ENCODE results near the gene RPS21.

Gene RPS21

GRCh38 chr20:62381842-62382241 is 5.1 kb upstream of the RPS21 start:
- no peak for DNase-seq

DNA sequence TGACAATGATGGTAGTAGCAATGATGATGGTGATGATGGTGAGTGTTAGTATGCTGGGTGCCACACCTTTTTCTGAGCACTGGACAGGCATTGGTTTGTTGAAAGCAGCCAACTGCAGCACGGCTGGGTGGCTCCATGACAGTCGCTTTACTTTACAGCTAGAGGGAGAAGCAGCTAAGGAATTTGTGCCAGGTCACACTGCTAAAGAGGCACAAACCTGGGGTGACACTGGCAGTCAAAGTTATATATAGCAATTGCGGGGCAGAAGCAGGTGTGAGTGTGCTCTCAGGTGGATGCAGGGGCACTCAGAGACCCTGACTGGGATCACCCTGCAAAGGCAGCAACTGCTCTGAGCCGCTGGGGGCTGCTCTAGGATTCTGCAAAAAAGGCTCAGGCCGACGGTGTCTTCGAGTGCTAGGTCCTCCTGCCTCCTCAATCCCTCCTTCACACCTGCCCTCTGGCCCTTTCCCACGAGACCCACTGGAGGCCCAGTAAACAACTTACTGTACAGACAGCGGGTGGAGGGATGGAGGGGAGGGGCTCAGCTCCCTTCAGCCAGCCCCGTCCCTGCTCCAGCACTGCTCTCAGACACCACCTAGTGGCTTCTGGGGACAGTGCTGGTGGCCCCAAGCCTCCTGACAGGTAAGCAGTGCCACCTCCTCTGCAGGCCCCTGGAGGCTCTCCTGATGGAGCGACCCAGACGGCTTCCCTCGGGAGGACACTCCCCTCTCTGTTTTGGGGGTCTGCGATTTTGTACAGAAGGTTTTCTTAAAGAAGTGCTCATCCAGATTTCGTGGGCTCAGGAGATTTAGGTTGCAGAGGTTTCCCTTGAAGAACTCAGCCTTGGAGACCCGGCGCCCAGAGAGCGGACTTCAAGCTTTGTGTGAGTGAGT is 4.4 kb upstream of the RPS21 start:
- DNase-seq = peak; percentile 60

- no peak for DNase-seq
Observed at GRCh38 chr20:62387219-62387913, 463 bp downstream of the RPS21 start.

- DNase-seq = no peak
Observed at GRCh38 chr20:62387933-62388635, 1.2 kb downstream of the RPS21 start.

- DNase-seq = no peak
Observed at GRCh38 chr20:62388839-62389600, 2.1 kb downstream of the RPS21 start.

- DNase-seq = no peak
Observed at GRCh38 chr20:62389601-62390087, 2.7 kb downstream of the RPS21 start.

- no peak for DNase-seq
Observed at GRCh38 chr20:62390317-62391164, 3.6 kb downstream of the RPS21 start.

DNA sequence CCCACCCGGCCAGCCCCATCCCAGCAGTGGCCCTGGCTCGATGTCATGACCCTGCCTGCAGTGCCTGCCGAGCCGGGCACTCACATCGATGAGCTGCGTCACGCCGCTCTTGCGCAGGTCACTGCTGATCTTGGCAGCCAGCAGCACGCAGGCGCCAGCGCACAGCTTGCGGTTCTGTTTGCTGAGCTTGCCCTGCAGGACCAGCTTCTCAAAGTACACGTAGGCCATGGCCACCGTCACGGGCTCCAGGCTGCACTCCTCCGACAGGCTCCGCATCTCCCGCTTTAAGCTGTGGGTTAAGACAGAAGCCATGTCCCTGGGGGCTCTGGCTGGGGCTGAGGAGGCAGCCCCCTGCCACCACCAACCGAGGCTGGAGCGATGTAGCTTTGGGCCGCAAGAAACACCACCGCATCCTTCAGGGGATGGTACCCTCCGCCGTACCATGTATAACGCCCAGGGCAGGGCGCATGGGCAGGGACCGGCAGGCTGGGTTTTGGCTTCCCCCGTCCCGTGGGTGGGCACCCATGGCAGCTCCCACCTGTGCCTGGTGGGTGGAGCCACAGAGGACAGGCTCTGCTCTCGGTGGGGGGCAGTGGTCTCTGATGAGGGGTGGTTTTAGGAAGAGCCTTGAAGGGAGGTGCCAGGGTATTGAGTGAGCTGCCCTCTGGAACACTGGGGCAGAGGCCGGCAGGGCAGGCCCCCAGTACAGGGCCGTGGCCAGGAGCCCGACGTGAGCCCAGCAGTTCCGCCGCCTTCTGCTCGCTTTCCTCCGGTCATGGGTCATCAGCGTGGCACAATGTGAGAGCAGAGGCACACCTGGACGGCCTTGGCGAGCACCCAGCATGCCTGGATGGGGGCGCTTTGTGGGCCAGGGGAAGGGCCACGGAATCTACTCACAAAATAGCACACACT is 4.5 kb downstream of the RPS21 start:
- DNase-seq = no peak

DNA sequence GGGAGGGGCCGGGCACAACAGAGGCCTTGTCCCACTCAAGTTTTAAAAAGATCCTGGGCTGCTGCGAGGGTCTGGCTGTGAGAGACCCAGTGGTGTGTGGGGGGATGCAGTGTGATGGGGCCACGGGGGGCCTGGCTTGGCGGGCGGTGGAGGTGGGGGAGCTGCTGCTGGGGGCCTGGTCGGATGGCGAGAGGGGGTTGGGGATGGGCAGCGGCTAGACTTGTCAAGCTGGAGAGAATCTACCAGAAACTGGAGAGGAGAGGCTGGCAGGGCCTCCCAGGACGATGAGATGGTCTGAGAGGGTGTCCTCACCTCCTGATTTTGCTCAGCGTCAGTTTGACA is 5.1 kb downstream of the RPS21 start:
- no peak for DNase-seq

- no peak for DNase-seq
Observed at GRCh38 chr20:62392621-62393334, 5.9 kb downstream of the RPS21 start.

DNA sequence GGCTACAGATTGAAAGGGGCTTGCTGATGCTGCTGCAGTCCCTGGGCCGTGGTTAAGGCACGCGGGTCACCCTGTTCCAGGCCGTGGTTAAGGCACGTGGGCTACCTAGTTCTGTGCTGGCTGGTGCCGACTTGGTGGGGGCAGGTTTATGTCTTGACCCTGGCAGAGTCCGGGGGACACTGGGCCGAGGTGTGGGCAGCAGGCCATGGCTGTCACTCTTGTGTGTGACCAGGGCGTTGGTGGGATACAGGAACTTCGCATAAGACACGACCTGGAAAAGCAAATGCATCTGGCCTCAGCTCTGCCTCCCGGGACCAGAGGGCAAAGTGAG is 6.4 kb downstream of the RPS21 start:
- no peak for DNase-seq

GRCh38 chr20:62393830-62394229 is 6.9 kb downstream of the RPS21 start:
- DNase-seq = no peak

- no peak for DNase-seq
Observed at GRCh38 chr20:62394248-62395245, 7.6 kb downstream of the RPS21 start.

- DNase-seq = no peak
Observed at GRCh38 chr20:62395311-62396242, 8.7 kb downstream of the RPS21 start.

DNA sequence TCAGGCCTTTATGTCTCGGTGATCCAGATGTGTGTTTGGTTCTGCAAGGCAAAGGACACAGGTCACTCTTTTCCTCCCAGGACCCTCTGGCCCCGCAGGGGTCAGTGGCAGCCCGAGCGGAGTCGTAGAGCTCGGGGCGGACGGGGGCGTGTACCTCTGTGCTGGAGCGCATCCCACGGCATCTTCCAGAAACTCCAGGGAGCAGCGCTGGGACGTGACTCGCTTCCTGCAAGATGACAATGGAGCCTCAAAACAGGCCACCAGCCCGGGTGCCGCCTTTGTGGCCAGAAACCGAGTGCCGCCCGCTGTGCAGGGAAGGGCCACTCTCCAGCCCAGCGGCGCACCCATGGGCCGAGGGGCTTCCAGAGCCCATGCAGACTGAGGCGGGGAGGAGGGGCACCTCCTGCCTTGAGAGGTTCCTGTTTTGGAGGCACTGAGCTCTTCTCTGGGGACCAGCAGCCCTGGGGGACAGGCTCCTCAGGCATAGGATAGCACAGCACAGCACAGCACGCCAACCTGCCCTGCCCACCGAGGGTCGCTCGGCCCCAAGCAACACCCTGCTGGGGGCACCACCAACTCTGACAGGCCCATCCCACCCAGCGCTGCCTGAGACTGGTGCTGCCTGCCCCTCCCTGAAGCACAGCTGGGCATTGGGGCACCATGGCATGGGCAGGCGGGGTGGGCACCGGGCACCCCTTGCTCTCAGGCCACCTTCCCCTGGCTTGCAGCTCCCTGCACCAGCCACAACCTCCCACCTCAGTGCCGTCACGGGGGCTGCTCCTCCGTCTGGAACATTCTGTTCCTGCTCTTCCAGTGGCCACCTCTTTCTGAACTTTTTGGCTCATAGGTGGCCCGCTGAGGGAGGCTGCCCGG is 9.7 kb downstream of the RPS21 start:
- no peak for DNase-seq

DNA sequence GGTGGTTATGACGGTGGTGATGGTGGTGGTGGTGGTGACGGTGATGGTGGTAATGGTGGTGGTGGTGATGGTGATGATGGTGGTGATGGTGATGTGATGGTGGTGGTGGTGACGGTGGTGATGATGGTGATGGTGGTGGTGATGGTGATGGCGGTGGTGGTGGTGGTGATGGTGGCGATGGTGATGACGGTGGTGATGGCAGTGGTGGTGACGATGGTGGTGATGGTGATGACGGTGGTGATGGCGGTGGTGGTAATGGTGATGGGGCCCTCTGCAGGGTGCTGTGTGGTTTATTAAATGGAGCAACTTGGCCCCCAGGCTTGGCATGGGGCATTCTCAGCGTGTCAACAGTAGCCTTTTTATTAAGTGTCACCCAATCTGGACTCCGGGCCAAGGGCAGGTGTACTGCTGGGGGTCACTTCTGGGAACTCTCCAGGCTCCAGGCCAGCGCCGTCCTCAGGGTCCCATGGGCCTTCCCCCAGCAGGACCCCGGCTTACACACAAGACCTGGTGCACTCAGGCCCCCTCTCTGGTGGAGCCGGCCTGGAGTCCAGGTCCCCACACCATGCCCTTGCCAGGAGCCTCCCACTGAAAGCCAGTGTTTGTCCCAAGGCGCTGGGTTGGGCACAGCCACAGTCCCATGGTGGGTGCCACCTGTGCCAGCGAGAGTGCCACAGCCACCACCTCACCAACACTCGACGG is 11.4 kb downstream of the RPS21 start:
- DNase-seq = no peak

Data from NCI-H1092 treated with DMSO at 0.1 percent for 48 hours (cell line).